ENCODE data around the gene TMEM250.

The TMEM250 gene

DNA sequence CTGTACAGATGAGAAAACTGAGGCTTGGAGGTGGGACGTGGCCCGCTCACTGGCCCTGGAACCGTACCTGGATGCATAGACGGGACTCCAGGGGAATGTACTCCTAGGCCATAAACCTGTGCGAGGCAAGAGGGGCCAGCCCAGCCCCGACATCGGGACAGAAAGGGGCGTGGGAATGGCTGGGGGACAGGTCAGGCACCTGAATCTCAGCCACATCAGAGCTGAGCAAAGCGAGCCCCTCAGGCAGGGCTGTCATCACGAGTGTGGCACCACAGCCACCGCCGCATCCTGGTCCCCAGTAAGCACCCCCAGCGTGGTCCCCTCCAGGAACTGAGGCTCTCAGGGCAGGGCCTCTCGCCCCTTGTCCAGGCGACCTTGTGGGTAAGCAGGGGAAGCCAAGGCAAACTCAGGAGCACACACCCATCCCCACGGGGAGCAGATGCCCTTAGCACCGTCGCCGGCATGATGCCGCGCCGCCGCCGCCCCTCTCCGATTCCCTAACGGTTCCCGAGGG is 40.1 kb downstream of the TMEM250 start:
- no peak for TF ChIP-seq MYC (IDR thresholded peaks at IDR 0.05; ENCODE audit: low read depth, low read length)
- TF ChIP-seq, protein P1, sequence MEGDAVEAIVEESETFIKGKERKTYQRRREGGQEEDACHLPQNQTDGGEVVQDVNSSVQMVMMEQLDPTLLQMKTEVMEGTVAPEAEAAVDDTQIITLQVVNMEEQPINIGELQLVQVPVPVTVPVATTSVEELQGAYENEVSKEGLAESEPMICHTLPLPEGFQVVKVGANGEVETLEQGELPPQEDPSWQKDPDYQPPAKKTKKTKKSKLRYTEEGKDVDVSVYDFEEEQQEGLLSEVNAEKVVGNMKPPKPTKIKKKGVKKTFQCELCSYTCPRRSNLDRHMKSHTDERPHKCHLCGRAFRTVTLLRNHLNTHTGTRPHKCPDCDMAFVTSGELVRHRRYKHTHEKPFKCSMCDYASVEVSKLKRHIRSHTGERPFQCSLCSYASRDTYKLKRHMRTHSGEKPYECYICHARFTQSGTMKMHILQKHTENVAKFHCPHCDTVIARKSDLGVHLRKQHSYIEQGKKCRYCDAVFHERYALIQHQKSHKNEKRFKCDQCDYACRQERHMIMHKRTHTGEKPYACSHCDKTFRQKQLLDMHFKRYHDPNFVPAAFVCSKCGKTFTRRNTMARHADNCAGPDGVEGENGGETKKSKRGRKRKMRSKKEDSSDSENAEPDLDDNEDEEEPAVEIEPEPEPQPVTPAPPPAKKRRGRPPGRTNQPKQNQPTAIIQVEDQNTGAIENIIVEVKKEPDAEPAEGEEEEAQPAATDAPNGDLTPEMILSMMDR (IDR thresholded peaks at IDR 0.05; ENCODE audit: low read depth, low read length) = no peak
- no peak for TF ChIP-seq MAX (IDR thresholded peaks at IDR 0.05; ENCODE audit: low read depth, low read length)
- TF ChIP-seq POLR2A (IDR thresholded peaks at IDR 0.05; ENCODE audit: extremely low read depth, insufficient read length) = no peak
- no peak for DNase-seq (ENCODE audit: low read depth)
- no peak overlapping the region for H3K4me3 ChIP-seq (ENCODE audit: low read depth, low read length)

DNA sequence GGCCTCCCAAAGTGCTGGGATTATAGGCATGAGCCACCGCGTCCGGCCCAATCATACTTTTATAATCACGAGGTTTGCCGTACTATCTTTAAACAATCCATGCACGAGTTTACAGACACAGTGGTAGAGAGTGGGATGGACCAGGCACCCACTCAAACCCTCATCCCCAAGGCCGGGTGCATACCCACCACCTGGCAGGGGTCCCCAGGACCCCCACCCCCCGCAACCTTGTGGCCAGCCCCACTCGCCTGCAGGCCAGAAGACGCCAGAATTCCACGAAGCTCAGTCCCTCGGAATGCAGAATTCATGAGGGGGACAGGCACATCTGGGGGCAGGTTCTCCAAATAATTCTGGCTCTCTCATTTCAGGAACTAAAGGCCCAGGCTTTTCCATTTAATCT is 40.7 kb downstream of the TMEM250 start:
- no peak overlapping the region for H3K4me3 ChIP-seq (ENCODE audit: low read depth, low read length)
- DNase-seq (ENCODE audit: low read depth) = no peak
- TF ChIP-seq MYC (IDR thresholded peaks at IDR 0.05; ENCODE audit: low read depth, low read length) = no peak
- TF ChIP-seq POLR2A (IDR thresholded peaks at IDR 0.05; ENCODE audit: extremely low read depth, insufficient read length) = no peak
- TF ChIP-seq MAX (IDR thresholded peaks at IDR 0.05; ENCODE audit: low read depth, low read length) = no peak
- TF ChIP-seq, protein P1 (IDR thresholded peaks at IDR 0.05; ENCODE audit: low read depth, low read length) = no peak

DNA sequence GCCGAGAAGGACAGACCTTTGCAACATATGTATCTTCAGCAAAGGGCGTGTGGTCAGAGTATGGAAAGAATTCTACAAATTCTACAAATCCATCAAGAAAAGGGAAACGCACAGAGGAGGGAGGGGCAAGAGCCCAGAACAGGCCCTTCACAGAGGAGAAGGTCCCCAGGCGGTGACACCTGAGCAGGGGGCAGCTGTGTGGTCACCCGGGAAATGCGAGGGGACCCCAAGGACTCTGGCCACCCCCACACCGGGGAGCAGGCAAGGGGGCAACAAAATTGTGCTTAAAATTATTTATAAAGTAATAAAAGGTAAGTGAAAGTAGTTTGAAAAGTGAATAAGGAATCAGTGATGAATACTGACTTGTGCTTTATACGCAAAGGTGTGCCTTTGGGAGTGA is 41.2 kb downstream of the TMEM250 start:
- TF ChIP-seq MAX (IDR thresholded peaks at IDR 0.05; ENCODE audit: low read depth, low read length) (no peak), MYC (IDR thresholded peaks at IDR 0.05; ENCODE audit: low read depth, low read length) (no peak), POLR2A (IDR thresholded peaks at IDR 0.05; ENCODE audit: extremely low read depth, insufficient read length) (no peak)
- TF ChIP-seq, protein P1 (IDR thresholded peaks at IDR 0.05; ENCODE audit: low read depth, low read length) = no peak
- no peak for DNase-seq (ENCODE audit: low read depth)
- no peak overlapping the region for H3K4me3 ChIP-seq (ENCODE audit: low read depth, low read length)

DNA sequence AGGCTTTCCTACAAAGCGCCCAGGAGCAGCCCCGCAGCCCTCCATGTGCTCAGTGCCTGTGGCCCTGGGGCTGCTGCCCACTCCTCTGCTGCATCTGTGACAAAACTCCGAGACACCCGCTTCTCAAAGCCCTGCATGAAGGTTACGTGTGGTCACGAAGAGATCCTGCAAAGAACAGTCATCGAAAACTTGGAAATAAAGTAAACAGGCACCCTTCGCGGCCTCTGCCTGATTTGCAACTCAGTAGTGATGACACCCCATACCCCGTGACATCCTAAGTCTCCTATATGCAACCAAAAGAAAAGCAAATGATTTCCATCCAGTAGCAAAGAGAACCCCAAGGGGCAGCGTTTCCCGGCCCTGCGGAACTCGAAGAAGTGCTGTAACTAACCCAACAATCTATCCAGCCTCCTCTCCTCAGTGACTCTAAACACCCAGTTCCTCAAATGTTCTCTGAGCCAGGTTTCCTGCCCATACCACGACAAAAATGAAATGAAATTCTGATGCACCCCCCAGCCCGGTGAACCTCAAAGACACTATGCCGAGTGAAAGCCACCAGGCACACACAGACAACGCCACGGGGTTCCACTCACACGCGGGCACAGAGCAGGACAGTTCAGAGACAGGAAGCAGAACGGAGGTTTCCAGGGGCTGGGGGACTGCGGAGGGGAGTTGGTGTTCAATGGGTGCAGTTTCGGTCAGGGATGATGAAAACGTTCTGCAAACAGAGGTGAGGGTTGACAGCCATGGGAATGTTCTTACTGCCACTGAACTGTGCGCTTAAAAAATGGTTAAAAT is 42.6 kb downstream of the TMEM250 start:
- peak; percentile 60 for DNase-seq (ENCODE audit: low read depth)
- no peak for TF ChIP-seq MAX (IDR thresholded peaks at IDR 0.05; ENCODE audit: low read depth, low read length)
- TF ChIP-seq, protein P1 (IDR thresholded peaks at IDR 0.05; ENCODE audit: low read depth, low read length) = peak; percentile 1
- no peak for TF ChIP-seq MYC (IDR thresholded peaks at IDR 0.05; ENCODE audit: low read depth, low read length)
- no peak for TF ChIP-seq POLR2A (IDR thresholded peaks at IDR 0.05; ENCODE audit: extremely low read depth, insufficient read length)
- no peak overlapping the region for H3K4me3 ChIP-seq (ENCODE audit: low read depth, low read length)

GRCh38 chr9:136075134-136075841 is 43.4 kb downstream of the TMEM250 start:
- no peak overlapping the region for H3K4me3 ChIP-seq (ENCODE audit: low read depth, low read length)
- DNase-seq (ENCODE audit: low read depth) = no peak
- TF ChIP-seq, protein P1 (IDR thresholded peaks at IDR 0.05; ENCODE audit: low read depth, low read length) = no peak
- TF ChIP-seq MAX (IDR thresholded peaks at IDR 0.05; ENCODE audit: low read depth, low read length) = no peak
- no peak for TF ChIP-seq MYC (IDR thresholded peaks at IDR 0.05; ENCODE audit: low read depth, low read length)
